ENCODE measurements around the gene LYPD1.

- TF ChIP-seq POLR2A (IDR thresholded peaks at IDR 0.05; ENCODE audit: low read length) (no peak), GATA1 (IDR thresholded peaks at IDR 0.05; ENCODE audit: low read depth, low read length) (no peak)
Observed at GRCh38 chr2:132676999-132677398, 7.0 kb upstream of the LYPD1 start.

Data from erythroblast (primary cell).